Measurements from ENCODE around the gene MLPH.

MLPH gene

GRCh38 chr2:237588044-237588696 lies 101.1 kb downstream of the MLPH start:
- TF ChIP-seq FOXA1 (IDR thresholded peaks at IDR 0.05) (no peak), FOXM1 (IDR thresholded peaks at IDR 0.05; ENCODE audit: borderline replicate concordance) (no peak), CTBP1 (IDR thresholded peaks at IDR 0.05; ENCODE audit: borderline replicate concordance) (no peak), SUZ12 (IDR thresholded peaks at IDR 0.05) (no peak), LEF1 (IDR thresholded peaks at IDR 0.05; ENCODE audit: borderline replicate concordance) (no peak), ARNT (IDR thresholded peaks at IDR 0.05) (no peak), SP1 (IDR thresholded peaks at IDR 0.05) (no peak), HDGF (IDR thresholded peaks at IDR 0.05; ENCODE audit: borderline replicate concordance) (no peak), NFRKB (IDR thresholded peaks at IDR 0.05) (no peak), TARDBP (IDR thresholded peaks at IDR 0.05) (no peak), L3MBTL2 (conservative IDR thresholded peaks at IDR 0.05) (no peak), ZNF384 (IDR thresholded peaks at IDR 0.05) (no peak), BHLHE40 (IDR thresholded peaks at IDR 0.05; ENCODE audit: borderline replicate concordance) (no peak), ELF4 (IDR thresholded peaks at IDR 0.05) (no peak), FOXK2 (IDR thresholded peaks at IDR 0.05) (no peak), PKNOX1 (IDR thresholded peaks at IDR 0.05) (no peak)
- ChIA-PET CTCF (no interaction called here), POLR2A (no interaction called here)
- DNase-seq (ENCODE audit: extremely low spot score), result no peak

DNA sequence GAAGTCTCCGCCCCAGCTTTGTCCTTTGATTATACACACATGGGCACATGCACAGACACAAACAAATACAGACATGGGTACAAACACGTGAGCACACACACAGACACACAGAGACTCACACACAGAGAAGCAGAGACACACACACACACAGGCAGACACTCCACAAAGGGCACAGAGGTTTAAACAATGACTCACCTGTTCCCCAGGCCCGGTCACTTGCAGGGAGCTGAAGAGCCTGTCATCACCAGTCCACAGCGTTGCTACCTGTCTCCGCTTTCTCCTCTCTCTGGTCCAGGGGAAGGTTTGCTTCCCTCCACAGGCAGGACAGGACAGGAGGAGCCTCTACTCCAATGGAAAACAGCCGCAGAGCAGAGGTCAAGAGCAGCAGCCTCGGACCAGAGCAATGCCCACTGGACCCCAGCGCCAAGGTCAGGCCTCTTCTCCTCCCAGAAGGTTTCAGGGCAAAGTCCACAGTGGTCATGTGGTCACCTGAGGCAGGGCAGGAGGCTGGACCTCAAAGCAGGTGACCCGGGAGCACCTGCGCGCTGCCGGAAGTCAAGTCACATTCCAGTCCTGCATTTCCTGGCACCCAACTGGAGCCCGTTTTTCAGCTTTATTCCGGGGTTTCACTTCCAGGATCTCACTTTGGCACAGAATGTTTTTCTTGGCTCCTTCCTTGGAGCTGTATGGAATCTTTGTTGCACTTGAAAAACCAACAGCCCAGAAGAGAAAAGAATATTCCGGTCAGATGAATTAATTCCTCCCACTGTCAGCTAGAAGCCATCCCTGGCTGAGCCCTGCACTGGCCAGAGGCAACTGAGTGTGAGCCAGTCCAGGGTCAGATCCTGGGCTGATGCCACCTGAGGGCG lies 103.5 kb downstream of the MLPH start, which contains the start of gene RAB17:
Gene RAB17, minus strand, starts transcription at position 463 of the 869 bp plus-strand sequence. CDS start 4,580 bp downstream, outside the sequence.
- DNase-seq (ENCODE audit: extremely low spot score), result no peak
- ChIA-PET POLR2A (no interaction called here), CTCF (no interaction called here)
- TF ChIP-seq L3MBTL2 (conservative IDR thresholded peaks at IDR 0.05) (no peak), SP1 (IDR thresholded peaks at IDR 0.05) (no peak), FOXK2 (IDR thresholded peaks at IDR 0.05) (no peak), CTBP1 (IDR thresholded peaks at IDR 0.05; ENCODE audit: borderline replicate concordance) (no peak), LEF1 (IDR thresholded peaks at IDR 0.05; ENCODE audit: borderline replicate concordance) (no peak), PKNOX1 (IDR thresholded peaks at IDR 0.05) (no peak)

GRCh38 chr2:237591141-237591881 lies 104.3 kb downstream of the MLPH start:
- DNase-seq (ENCODE audit: extremely low spot score), result no peak
- no peak for TF ChIP-seq TARDBP (IDR thresholded peaks at IDR 0.05)
- TF ChIP-seq SP1 (IDR thresholded peaks at IDR 0.05), result no peak
- TF ChIP-seq BHLHE40 (IDR thresholded peaks at IDR 0.05; ENCODE audit: borderline replicate concordance), result no peak
- no peak for TF ChIP-seq FOXA1 (IDR thresholded peaks at IDR 0.05)
- no peak for TF ChIP-seq SUZ12 (IDR thresholded peaks at IDR 0.05)
- TF ChIP-seq NFRKB (IDR thresholded peaks at IDR 0.05), result no peak
- no peak for TF ChIP-seq LEF1 (IDR thresholded peaks at IDR 0.05; ENCODE audit: borderline replicate concordance)
- TF ChIP-seq FOXM1 (IDR thresholded peaks at IDR 0.05; ENCODE audit: borderline replicate concordance), result no peak
- TF ChIP-seq PKNOX1 (IDR thresholded peaks at IDR 0.05), result no peak
- TF ChIP-seq L3MBTL2 (conservative IDR thresholded peaks at IDR 0.05), result no peak
- no peak for TF ChIP-seq ZNF384 (IDR thresholded peaks at IDR 0.05)
- no peak for TF ChIP-seq CTBP1 (IDR thresholded peaks at IDR 0.05; ENCODE audit: borderline replicate concordance)
- TF ChIP-seq FOXK2 (IDR thresholded peaks at IDR 0.05), result no peak
- no peak for TF ChIP-seq ELF4 (IDR thresholded peaks at IDR 0.05)
- TF ChIP-seq ARNT (IDR thresholded peaks at IDR 0.05), result no peak
- TF ChIP-seq HDGF (IDR thresholded peaks at IDR 0.05; ENCODE audit: borderline replicate concordance), result no peak
- POLR2A ChIA-PET, result no interaction called here
- CTCF ChIA-PET, result interaction anchor here (0.6 kb wide), 1 partner anchor 271 kb away, joined by 3 read pairs; no protein-coding TSS in a partner anchor

DNA sequence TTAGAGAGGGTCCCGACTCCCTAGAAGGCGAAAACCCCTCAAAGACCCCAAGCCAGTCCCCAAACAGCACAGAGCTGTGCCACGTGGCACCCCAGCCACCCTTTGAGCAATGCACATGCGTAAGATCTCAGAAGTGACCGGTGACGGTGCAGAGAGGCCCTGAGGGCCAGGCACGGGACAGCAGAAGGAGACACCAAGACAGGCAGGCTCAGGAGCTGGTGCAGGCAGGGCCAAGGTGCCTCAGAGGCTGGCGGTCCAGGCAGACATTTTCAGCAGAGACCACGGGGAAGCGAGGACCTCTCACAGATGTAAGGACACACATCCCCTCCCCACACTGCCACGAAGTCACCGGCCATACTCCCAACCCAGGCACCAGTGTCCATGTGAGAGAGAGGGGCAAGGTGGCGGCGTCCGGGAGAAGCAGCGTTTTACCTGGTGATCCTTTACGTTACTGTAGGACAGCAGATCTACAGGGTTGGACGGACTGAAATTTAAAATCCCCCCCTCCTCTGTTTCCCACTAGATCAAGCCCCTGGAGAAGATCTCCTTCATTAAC lies 105.5 kb downstream of the MLPH start:
- no peak for DNase-seq (ENCODE audit: extremely low spot score)
- ChIA-PET POLR2A (no interaction called here), CTCF (no interaction called here)
- TF ChIP-seq FOXM1 (IDR thresholded peaks at IDR 0.05; ENCODE audit: borderline replicate concordance) (no peak), TARDBP (IDR thresholded peaks at IDR 0.05) (no peak), SP1 (IDR thresholded peaks at IDR 0.05) (no peak), ELF4 (IDR thresholded peaks at IDR 0.05) (no peak), CTBP1 (IDR thresholded peaks at IDR 0.05; ENCODE audit: borderline replicate concordance) (no peak), LEF1 (IDR thresholded peaks at IDR 0.05; ENCODE audit: borderline replicate concordance) (no peak)

- TF ChIP-seq SUZ12 (IDR thresholded peaks at IDR 0.05) (no peak), NFRKB (IDR thresholded peaks at IDR 0.05) (no peak), LEF1 (IDR thresholded peaks at IDR 0.05; ENCODE audit: borderline replicate concordance) (no peak), ARNT (IDR thresholded peaks at IDR 0.05) (no peak), ZNF384 (IDR thresholded peaks at IDR 0.05) (no peak), PKNOX1 (IDR thresholded peaks at IDR 0.05) (no peak), FOXK2 (IDR thresholded peaks at IDR 0.05) (no peak)
- POLR2A ChIA-PET, result no interaction called here
- CTCF ChIA-PET, result no interaction called here
- no peak for DNase-seq (ENCODE audit: extremely low spot score)
Measured at GRCh38 chr2:237593036-237593435, 106.0 kb downstream of the MLPH start.
